NCI-H1092 treated with DMSO at 0.1 percent for 48 hours (cell line): ENCODE results near the gene CASK.
"Not testable (repeated sequence)": the region's sequence is repeated elsewhere in the genome, so short reads cannot be mapped to it uniquely, and the experiment has no call there.

ENCODE experiments used
- DNase-seq: peaks from one replicate; lab custom pipeline; 2025; lab: John Stamatoyannopoulos, UW

Gene CASK

DNA sequence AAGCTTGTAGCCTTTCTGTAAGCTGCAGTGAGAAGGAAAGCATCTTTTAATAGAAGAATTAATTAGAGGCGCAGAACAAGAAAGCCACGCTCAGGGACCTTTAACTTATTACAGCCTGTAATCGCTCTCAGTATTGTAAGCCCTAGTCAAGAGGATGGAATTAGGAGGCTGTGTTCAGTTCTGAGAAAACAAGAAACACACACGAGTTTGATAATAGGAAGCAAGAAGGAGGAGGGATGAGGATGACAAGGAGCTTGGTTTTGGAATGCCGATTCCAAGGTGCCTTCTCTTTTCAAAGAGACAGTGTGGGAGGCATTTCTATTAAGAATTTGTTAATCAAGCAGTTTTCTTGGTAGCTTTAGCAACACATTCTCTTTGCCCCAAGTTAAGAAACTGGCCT lies 406.9 kb downstream of the CASK start:
- no peak for DNase-seq

DNA sequence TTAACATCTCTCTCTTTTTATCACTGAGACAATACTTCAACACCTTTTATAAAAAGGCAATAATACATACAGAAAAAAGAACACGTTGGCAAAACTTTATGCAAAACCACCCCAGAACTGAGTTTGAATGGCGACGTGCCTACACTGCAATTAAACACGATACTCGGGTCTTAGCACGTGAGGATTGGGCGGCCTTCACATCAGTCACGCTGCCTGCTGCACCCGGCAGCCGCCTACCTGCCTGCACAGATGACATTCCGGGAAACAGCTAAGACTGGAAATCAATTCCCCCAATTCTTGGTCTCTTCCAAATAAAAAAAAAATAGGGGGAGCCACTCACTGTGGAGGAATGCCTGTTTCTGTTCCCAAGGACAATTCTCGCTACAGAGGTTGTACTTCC lies 408.0 kb downstream of the CASK start:
- no peak for DNase-seq

DNA sequence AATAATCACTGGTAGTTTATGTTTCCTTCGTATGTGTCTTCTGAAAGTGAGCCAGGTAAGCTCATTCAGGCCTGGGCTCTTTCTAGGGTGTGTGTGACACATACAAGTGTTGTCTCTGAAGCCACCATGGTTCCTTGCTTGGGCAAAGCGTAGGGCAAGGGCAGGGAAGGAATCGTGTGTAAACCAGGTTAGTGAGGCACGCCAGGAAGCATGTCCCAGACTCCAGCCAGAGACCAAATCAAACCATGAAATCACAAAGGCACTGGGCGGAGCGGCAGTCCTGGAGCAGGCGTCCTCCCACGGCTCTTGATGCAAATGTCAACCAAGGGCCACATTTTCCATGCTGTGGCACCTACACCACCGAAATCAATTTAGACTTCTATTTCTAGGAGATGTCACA lies 409.2 kb downstream of the CASK start:
- no peak for DNase-seq

DNA sequence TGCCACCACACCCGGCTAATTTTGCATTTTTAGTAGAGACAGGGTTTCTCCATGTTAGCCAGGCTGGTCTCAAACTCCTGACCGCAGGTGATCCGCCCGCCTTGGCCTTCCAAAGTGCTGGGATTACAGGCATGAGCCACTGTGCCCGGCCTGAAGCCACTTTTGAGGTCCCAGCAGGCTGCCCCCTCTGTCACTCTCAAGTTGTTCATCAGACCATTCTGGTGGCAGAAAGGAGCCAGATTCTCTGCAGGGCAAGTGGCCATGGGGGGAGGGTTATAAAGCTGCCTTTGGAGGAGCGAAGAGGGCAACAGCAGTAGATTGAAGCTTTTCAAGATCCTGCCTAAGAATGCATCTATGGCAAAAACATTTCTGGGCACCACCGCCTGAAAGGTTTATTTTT lies 410.5 kb downstream of the CASK start:
- DNase-seq = not testable (repeated sequence)

DNA sequence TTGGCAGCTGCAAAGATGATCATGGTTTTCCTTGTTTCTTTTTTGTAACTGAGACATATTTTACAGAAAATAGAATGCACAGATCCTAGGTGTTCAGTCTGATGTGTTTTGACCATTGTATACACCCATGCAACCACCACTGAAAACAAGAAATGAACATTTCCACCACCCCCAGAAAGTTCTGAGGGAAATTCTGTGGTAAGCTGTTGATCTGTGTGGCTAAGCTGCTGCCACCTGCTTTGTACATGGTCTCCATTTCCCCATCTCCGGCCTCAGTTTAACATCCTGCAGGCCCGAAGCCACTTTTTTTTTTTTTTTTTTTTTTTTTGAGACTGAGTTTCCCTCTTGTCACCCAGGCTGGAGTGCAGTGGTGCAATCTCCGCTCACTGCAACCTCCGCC lies 411.0 kb downstream of the CASK start:
- no peak for DNase-seq

DNA sequence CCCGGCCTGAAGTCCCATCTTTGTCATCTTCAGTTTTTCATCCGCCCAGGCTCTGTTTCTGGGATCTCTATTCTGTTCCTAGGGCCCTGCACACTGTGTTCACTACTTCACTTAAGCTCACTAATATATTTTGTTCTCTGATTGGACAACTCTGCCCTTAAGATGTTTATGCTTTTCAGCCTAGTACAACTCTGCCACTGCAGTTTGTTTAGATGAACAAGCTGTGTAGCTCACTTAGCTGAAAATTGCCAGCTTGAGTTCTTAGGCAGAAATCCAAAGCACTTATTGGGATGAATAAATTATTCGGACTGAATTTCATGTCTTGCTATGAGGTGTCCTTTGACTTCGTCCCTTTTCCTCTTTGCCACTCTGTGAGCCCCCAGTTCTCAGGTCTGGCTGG lies 415.4 kb downstream of the CASK start:
- DNase-seq = no peak

DNA sequence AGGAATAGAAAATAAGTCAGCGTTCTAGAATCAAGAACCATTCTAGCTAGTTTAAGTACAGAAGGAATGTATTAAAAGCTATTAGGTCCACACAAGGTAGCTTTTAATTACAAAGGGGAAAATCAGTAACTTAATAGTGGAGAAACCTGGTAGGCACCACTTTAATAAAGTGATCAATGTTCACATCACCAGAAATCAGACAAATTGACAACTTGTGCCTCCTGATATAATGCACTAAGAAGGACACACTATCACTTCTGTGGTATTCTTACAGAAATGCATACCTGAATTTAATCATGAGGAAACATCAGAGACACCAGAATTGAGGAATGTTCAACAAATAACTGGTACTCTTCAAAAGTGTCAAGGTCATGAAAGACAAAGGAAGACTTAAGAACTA lies 421.4 kb downstream of the CASK start:
- no peak for DNase-seq

DNA sequence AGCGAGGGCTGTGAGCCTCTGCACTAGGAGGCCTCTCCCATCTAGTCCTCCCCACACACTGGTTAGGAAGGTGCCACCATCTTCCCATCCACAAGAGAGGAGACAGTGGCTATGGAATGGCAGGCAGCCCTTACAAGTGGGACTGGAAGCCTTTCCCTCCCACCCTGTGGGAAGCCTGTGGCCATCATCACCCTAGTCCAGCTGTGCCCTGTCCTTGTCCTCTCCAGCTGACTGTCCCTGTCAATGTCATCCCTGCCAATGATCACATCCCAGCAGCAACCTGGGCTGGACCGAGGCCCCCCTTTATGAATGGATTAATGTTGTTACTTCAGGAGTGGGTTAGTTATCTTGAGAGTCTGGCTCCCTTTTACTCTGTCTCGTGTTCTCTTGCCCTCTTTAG lies 423.4 kb downstream of the CASK start:
- DNase-seq = no peak

DNA sequence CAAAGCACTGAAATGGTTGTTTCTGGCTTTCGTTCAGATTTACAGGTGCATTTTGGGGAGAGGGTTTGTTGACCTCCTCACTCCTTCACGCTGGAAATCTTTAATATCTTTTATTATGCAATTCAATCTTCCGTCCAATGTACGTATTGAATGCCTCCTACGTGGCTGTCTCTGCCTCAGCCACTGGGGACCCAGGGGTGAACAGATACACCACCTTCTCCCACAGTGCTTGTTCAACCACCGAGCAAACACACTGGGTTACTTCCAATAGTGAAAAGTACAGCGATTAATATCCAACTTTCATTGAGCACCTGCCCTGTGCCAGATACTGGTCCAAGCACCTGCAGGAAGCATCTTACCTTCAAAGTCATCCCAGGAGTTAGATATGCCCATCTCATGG lies 424.2 kb downstream of the CASK start:
- DNase-seq = no peak

DNA sequence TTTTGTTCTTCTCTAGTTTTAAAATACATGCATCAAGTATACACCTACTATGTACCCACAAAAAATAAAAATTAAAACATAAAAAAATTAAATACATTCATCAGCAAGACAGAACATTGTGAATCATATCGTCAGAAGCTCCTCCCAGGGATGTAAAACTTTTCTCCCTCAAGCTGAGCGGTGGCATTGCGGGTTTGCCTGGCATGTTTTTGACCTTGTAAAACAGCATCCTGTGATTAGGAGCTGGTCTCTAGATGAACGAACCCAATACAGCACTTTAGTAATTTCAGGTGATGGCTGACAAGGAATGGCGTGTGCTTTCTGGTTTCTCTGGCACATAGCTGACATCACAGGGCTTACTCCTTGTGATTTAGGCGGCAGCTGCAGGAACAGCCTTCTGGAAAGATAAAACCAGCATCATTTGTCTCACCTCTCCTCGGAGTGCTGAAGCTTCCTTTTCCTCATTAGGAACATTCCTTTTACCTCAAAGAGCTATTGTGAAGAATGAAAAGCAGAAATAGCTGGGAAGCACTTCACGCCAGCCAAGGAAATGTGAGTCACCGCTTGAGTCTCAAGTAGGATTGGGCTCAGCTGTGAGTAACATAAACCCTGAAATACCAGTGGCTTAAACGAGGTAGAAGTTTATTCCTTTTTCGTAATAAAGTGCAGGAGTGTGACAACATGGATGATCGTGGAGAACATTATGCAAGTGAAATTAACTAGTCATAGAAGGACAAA lies 431.9 kb downstream of the CASK start:
- DNase-seq = no peak

DNA sequence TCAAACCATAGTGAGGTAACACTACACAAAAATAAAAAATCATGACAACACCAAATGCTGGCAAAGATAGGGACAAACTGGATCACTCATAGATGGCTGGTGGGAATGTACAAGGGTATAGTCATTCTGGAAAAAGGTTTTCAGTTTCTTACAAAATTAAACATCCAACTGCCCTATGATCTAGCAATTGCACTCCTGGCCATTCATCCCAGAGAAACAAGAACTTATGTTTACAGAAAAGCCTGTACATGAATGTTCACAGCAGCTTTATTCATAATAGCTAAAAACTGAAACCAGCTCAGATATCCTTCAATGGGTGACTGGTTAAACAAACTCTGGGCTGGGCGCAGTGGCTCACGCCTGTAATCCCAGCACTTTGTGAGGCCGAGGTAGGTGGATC lies 432.9 kb downstream of the CASK start:
- DNase-seq = no peak

DNA sequence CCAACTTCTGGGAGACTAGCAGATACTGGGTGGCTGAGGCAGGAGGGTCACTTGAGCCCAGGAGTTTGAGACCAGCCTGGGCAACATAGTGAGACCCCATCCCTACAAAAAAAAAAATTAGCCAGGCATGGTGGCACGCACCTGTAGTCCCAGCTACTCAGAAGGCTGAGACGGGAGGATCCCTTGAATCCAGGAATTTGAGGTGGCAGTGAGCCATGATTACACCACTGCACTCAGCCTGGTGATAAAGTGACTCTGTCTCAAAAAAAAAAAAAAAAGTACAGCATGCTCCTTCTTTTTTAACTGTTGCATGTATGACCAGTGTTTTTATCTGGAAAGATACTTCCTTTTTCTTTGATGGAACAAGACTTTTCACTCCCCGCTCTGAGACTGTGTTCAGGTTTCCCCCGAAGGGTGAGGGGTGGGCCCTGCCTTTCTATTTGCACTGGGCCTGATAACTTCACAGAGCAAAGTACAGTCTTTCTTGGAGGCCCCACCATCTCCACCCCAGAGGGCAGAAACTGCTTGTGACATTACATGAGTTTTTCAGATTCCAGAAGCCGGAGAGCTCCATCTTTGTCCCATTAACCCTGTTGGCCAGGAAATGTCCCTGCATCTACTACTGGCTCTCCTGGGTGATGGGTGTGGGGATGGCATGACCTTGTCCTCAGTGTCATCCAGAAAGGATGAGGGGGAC lies 441.1 kb downstream of the CASK start:
- DNase-seq = no peak

DNA sequence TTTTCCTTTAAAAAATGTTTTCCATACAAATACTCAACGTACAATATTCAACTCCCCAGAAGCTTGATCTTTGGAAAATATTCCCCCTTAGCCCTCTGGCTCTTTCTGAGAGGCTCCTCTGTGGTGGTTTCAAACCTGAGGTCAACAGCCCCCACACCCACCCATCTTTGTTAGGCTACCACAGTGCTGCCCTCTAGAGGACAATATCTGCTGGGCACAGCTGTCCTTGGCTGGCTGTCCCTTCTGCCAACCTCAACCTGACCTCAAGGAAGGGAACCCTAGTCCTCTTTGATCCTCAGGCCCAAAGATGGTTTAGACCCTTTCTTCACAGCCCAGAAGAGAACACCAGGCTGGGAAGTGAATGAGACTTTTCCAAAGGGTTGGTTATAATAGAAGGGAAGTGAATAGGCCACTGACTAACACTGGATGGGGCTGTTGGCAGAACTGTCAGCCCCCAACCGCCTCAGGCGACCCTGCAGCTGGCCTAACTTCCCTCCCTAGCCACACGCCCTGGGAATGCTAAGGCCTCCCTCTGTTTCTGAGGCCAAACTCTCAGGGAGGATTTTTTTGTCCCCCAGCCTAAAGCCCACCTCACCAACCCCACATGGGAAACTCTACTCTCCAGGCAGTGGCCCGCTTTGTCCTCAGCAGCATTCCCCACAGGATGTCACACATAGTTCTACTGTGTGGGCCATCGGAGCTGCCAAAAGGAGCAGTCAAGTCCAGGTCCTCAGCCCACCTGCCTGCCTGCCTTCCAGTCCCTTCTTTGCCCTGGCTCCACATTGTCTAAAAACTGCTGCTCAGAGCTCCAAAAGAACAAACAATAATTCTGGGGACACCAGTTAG lies 441.9 kb downstream of the CASK start:
- no peak for DNase-seq

DNA sequence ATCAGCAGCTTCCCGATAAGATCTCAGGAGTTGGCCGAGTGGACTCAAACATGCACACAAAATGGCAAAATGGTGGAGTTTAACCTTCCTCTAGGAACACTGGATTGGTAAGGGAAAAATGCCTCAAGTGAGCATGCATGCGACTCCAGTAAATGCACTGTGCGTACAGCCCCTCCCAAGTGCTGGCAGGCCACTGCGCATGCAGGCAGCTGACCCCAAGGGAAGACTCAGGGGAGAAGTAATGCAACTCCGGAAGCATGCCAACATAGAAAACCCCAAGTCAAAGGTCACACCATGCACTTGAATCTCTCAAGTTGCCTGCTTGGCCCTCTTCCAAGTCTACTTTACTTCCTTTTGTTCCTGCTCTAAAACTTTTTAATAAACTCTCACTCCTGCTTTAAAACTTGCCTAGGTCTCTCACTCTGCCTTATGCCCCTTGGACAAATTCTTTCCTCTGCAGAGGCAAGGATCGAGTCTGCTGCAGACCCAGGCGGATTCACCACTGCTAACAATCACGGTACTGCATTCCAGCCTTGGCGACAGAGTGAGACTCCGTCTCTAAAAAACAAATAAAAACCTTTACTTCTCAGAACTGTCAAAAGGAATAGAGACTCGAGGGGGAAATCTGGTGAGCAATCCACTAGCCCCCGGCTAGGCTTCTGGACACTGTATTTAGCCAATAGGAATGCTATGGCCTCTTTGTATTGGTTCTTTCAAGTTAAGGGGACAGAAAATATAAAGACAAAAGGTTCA lies 442.7 kb downstream of the CASK start:
- DNase-seq = no peak

DNA sequence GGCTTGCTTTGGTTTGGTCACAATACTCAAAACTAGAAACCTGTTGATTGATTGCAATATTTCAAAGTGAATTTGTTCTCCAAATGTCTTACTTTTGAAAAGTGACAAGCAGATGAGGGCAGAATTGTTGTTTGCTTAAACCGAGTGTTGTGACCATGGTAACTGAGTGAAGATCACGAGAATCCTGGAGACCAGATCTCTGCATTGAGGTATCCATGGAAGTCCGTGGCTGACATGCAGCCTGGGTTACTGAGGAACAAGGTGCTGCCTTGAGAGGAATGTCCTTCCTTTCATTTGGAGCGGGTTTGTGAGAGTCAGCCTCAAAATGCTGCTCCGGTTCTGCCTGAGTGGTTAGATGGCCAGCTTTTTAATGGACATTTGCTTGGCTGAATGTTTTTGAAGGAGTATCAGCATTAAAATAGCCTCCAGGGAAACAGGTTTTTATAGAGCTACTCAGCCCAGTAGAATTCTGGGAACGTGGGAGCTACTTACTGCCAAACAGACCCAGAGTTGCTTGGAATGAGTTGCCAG lies 444.9 kb downstream of the CASK start:
- peak; percentile 19 for DNase-seq

DNA sequence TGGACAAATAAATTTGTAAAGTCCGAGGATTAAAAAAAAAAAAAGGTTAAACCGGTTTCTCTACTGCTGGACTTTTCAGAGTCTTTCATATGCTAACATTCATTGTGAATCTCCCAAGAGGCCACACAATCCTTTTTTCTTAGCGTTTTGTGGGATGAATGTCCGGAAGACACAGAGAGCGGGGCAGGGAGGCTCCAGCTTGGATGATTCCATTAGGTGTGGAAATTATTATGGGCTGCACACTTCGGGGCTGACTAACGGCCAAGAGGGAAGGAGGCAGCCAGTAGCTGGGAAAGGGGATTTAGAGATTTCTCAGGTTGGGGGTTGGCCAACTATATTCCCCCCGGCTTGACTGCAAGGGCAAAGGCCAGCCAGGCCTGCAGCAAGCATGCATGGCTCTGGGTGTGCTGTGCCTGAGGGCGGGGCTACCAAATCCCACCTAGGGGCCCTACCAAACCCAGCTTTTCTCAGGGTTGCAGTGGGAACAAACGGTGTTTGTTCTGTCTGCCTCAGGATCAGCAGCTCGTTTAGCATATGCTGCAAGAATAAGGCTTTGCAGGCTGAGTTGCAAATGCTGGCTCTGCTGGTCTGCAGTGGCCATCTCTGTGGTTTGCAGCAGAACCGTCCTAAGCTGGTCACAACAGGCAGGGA lies 447.6 kb downstream of the CASK start:
- DNase-seq = no peak

DNA sequence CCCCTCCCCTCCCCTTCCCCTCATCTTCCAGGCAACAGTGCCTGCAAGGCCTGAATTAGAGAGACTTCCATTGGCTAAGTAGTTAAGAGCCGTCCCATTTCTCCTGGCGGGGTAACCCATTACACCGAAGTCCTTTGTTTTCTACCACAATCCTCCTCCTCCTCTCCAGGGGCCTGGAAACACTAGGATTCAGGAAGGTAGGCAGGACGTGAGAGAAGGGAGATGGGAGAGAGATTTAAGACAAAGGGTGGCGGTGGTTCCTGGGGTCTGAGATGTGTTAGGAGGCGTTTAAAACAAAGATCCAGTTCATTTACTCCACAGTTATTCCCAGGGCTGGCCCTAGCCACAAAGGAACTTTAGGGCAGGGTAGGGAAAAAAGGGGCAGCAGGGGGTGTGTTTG lies 448.2 kb downstream of the CASK start:
- no peak for DNase-seq

DNA sequence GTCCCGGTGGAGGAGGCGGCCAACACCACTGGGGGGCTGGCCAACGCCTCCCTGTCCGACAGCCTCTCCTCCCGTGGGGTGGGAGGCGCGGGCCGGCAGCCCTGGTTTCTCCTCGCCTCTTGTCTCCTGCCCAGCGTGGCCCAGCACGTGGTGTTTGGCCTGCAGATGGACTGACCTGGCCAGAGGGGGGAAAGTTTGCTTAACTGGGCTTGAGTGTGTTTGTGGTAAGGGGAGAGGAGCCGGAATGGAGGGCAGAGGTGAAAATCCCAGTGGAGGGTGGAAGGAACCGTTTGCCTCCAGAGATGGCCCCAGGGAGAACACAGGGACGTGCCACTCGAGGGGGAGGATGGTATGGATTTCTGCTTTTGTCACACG lies 448.6 kb downstream of the CASK start:
- DNase-seq = no peak

DNA sequence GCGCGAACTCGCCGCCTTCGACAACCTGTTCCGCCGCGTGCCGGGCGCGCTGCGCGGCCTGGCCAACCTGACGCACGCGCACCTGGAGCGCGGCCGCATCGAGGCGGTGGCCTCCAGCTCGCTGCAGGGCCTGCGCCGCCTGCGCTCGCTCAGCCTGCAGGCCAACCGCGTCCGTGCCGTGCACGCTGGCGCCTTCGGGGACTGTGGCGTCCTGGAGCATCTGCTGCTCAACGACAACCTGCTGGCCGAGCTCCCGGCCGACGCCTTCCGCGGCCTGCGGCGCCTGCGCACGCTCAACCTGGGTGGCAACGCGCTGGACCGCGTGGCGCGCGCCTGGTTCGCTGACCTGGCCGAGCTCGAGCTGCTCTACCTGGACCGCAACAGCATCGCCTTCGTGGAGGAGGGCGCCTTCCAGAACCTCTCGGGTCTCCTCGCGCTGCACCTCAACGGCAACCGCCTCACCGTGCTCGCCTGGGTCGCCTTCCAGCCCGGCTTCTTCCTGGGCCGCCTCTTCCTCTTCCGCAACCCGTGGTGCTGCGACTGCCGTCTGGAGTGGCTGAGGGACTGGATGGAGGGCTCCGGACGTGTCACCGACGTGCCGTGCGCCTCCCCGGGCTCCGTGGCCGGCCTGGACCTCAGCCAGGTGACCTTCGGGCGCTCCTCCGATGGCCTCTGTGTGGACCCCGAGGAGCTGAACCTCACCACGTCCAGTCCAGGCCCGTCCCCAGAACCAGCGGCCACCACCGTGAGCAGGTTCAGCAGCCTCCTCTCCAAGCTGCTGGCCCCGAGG lies 449.2 kb downstream of the CASK start:
- DNase-seq = no peak

DNA sequence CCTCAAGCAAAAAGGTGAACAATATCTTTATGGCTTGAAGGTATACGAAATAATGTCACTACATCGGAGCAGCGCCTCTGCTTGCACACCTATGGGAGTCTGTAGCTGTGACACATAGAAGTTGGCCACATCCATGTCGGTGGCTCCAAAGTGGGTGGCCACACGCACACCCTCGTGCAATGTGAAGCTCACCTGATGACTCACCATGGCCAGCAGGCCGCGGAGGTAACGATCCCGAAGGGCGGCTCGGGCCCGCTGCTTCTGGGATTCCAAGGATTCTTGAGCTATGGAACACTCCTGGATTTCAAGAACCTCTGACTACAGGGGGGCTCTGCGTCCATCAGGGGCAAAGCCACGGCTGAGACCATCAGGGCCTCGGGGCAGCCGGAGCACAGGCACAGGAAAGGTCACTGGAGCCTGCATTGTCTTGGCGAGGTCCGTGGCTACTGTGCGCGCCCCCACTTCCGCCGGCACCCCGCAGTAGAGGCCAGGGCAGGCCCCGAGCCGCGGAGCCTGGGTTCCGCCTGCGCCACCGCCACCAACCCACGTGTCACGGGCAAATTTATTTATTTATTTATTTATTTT lies 451.0 kb downstream of the CASK start:
- no peak for DNase-seq
